ENCODE measurements around the gene NALCN. TPM values are rescaled to one million over a fixed set of nuclear protein-coding genes. Genes with fewer than 3 reads are reported as not detected.

Gene NALCN
- total and polyA plus RNA-seq, 2 of the 8 experiments (the other 6 are each of a cell fraction or from before 2014, with no cell fraction given): 0.26 to 0.54 TPM

- TF ChIP-seq HDAC6 (IDR thresholded peaks at IDR 0.05; ENCODE audit: low read depth, low read length) (no peak), USF2 (IDR thresholded peaks at IDR 0.05; ENCODE audit: low read length) (no peak), BCL11A (IDR thresholded peaks at IDR 0.05; ENCODE audit: low read depth in 2 of 2, low read length in 2 of 2) (no peak), POLR2A (IDR thresholded peaks at IDR 0.05; ENCODE audit: control extremely low read depth in 1 of 2, low read depth in 2 of 2, low read length in 2 of 2) (no peak), SAP30 (IDR thresholded peaks at IDR 0.05; ENCODE audit: insufficient read depth, insufficient replicate concordance, low read length) (no peak), TAF1 (IDR thresholded peaks at IDR 0.05; ENCODE audit: low read depth, low read length) (no peak), CTCF (IDR thresholded peaks at IDR 0.05; ENCODE audit: control extremely low read depth in 1 of 3, insufficient read depth in 1 of 3, low read depth in 1 of 3, low read length in 3 of 3) (no peak)
These were observed 132.5 kb downstream of the NALCN start (continued) for GRCh38 chr13:101283782-101284181.

Data from H1 (cell line).